OCI-LY3 (cell line): Measurements from ENCODE around the gene MMS22L.

Experiments
- CTCF ChIP-seq: fragments of 200-600, 300-600 bp; sonication (generic); IDR thresholded peaks from 2 replicates; pipeline ENCODE4 v1.5.1; 2014; ENCODE audit warnings: antibody characterized with exemption, low read length, low read depth
- EZH2phosphoT487 ChIP-seq: fragments of 200-600 bp; shearing (Covaris generic); IDR thresholded peaks from 2 replicates; pipeline ENCODE4 v1.6.1; 2018; ENCODE audit warnings: antibody characterized with exemption, mixed run types, low read depth

GRCh38 chr6:97102145-97102790, 180.7 kb downstream of the MMS22L start:
- TF ChIP-seq CTCF = no peak
- no peak for TF ChIP-seq EZH2phosphoT487
